A549 treated with dexamethasone at 1 μM for 4 hours (cell line): ENCODE data around the gene HDC. TPM values are rescaled to one million over a fixed set of nuclear protein-coding genes. Genes with fewer than 3 reads are reported as not detected.

ENCODE experiments used
- total RNA-seq: library from RNA; stranded (reverse); fragments of 200-300 nt; extraction: Qiagen RNA extraction; gene quantifications from 5 replicates; pipeline ENCODE4 v1.2.3, GENCODE V29; 2022

The HDC gene, protein sequence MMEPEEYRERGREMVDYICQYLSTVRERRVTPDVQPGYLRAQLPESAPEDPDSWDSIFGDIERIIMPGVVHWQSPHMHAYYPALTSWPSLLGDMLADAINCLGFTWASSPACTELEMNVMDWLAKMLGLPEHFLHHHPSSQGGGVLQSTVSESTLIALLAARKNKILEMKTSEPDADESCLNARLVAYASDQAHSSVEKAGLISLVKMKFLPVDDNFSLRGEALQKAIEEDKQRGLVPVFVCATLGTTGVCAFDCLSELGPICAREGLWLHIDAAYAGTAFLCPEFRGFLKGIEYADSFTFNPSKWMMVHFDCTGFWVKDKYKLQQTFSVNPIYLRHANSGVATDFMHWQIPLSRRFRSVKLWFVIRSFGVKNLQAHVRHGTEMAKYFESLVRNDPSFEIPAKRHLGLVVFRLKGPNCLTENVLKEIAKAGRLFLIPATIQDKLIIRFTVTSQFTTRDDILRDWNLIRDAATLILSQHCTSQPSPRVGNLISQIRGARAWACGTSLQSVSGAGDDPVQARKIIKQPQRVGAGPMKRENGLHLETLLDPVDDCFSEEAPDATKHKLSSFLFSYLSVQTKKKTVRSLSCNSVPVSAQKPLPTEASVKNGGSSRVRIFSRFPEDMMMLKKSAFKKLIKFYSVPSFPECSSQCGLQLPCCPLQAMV
- total RNA-seq = 0.05 to 0.09 TPM (median 0.08 TPM) in 4 of 5 replicates, not detected in the other

DNA sequence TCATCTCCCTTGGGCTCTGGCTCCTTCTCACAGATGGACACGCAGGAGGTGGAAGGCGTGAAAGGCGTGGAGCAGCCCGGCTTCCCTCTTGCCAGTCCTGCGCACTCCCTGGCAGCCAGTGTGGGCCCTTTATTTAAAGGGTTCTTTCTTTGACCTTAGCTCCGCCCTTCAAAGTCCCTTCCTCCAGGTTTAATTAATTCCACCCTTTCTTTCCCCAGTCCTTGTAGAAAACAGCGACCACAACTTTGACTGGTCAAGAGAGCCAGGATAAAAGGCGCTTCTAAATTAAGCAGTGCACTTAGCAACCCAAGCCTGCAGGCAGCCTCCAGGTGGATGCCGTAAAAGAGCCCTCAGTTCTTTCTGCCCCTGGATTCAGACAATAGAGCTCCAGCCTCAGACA, at the start of gene HDC:
Gene HDC (minus strand): TSS at position 107 of the 400 bp plus-strand sequence. CDS start 103 bp downstream, at position 4.

Other genes with a start within 250 kb of the HDC start
- 0.72 to 1.1 TPM (median 0.94 TPM) in 5 replicates for gene ATP8B4, start 146.5 kb downstream of the HDC start, total RNA-seq
- 28.1 to 40.4 TPM (median 38.5 TPM) in 5 replicates for gene SLC27A2, start 83.5 kb downstream of the HDC start, total RNA-seq
- 31.5 to 37.3 TPM (median 35.4 TPM) in 5 replicates for gene GABPB1, start 89.5 kb upstream of the HDC start, total RNA-seq
- 42.8 to 48.5 TPM (median 43.9 TPM) in 5 replicates for gene USP8, start 158.7 kb upstream of the HDC start, total RNA-seq